ENCODE data around the gene SYNGR2. TPM values are rescaled to one million over a fixed set of nuclear protein-coding genes. Genes with fewer than 3 reads are reported as not detected.

SYNGR2 gene
- polyA plus RNA-seq, 1 experiment: 135 TPM

- no peak for TF ChIP-seq CTCF (IDR thresholded peaks at IDR 0.05; ENCODE audit: insufficient read depth, low read depth, low read length)
- ChIA-PET POLR2A (no interaction called here), CTCF (interaction anchor here (1.3 kb wide), 1 partner anchor 12 kb away, joined by 5 read pairs; no protein-coding TSS in a partner anchor)
- no peak overlapping the region for H3K4me3 ChIP-seq (ENCODE audit: low read depth, low read length)
- peaks cover 4% of the 10 kb centered on the region; the same call in 1 of the 2 replicates for H3K27me3 ChIP-seq (ENCODE audit: control insufficient read depth, insufficient read depth, low read length)
- H3K36me3 ChIP-seq (ENCODE audit: control insufficient read depth, insufficient read depth, low read length): no peaks in the 10 kb centered on the region
- no peak for DNase-seq (ENCODE audit: low read depth)
Observed at GRCh38 chr17:78124836-78125137, 43.6 kb upstream of the SYNGR2 start.

- POLR2A ChIA-PET: no interaction called here
- CTCF ChIA-PET: interaction anchor here (1.3 kb wide), 1 partner anchor 13 kb away, joined by 5 read pairs; no protein-coding TSS in a partner anchor
- no peak for DNase-seq (ENCODE audit: low read depth)
- Histone ChIP-seq H3K4me3 (ENCODE audit: low read depth, low read length) (no peak overlapping the region), H3K36me3 (ENCODE audit: control insufficient read depth, insufficient read depth, low read length) (no peaks in the 10 kb centered on the region), H3K27me3 (ENCODE audit: control insufficient read depth, insufficient read depth, low read length) (peaks cover 4% of the 10 kb centered on the region; the same call in 1 of the 2 replicates)
- TF ChIP-seq CTCF (IDR thresholded peaks at IDR 0.05; ENCODE audit: insufficient read depth, low read depth, low read length): no peak
Observed at GRCh38 chr17:78125138-78125913, 43.1 kb upstream of the SYNGR2 start.

GRCh38 chr17:78125976-78126894 lies 42.1 kb upstream of the SYNGR2 start:
- Histone ChIP-seq H3K4me3 (ENCODE audit: low read depth, low read length) (no peak overlapping the region), H3K27me3 (ENCODE audit: control insufficient read depth, insufficient read depth, low read length) (peaks cover 10% of the 10 kb centered on the region), H3K36me3 (ENCODE audit: control insufficient read depth, insufficient read depth, low read length) (no peaks in the 10 kb centered on the region)
- CTCF ChIA-PET: interaction anchor here (1.4 to 1.8 kb wide), 2 partner anchors 12 to 14 kb away, joined by 3 to 4 read pairs; no protein-coding TSS in a partner anchor
- no peak for DNase-seq (ENCODE audit: low read depth)
- TF ChIP-seq CTCF (IDR thresholded peaks at IDR 0.05; ENCODE audit: insufficient read depth, low read depth, low read length): no peak
- POLR2A ChIA-PET: no interaction called here

- Histone ChIP-seq H3K4me3 (ENCODE audit: low read depth, low read length) (no peak overlapping the region), H3K27me3 (ENCODE audit: control insufficient read depth, insufficient read depth, low read length) (peaks cover 10% of the 10 kb centered on the region), H3K36me3 (ENCODE audit: control insufficient read depth, insufficient read depth, low read length) (no peaks in the 10 kb centered on the region)
- POLR2A ChIA-PET: no interaction called here
- CTCF ChIA-PET: interaction anchor here (1.4 to 1.8 kb wide), 2 partner anchors 12 to 14 kb away, joined by 3 to 4 read pairs; no protein-coding TSS in a partner anchor
- no peak for TF ChIP-seq CTCF (IDR thresholded peaks at IDR 0.05; ENCODE audit: insufficient read depth, low read depth, low read length)
- DNase-seq (ENCODE audit: low read depth): no peak
Observed at GRCh38 chr17:78126895-78127238, 41.5 kb upstream of the SYNGR2 start.

Measured in BJ (cell line).